ENCODE results near the gene ZNF320. TPM values are rescaled to one million over a fixed set of nuclear protein-coding genes. Genes with fewer than 3 reads are reported as not detected.
A peak's percentile ranks its signal among the peaks of the same experiment; 100 is the strongest.

Gene ZNF320
- total and polyA plus RNA-seq, 10 of the 15 experiments (the other 5 are each of a cell fraction or from before 2014, with no cell fraction given) = 0.48 to 9.3 (median 1.3) TPM

DNA sequence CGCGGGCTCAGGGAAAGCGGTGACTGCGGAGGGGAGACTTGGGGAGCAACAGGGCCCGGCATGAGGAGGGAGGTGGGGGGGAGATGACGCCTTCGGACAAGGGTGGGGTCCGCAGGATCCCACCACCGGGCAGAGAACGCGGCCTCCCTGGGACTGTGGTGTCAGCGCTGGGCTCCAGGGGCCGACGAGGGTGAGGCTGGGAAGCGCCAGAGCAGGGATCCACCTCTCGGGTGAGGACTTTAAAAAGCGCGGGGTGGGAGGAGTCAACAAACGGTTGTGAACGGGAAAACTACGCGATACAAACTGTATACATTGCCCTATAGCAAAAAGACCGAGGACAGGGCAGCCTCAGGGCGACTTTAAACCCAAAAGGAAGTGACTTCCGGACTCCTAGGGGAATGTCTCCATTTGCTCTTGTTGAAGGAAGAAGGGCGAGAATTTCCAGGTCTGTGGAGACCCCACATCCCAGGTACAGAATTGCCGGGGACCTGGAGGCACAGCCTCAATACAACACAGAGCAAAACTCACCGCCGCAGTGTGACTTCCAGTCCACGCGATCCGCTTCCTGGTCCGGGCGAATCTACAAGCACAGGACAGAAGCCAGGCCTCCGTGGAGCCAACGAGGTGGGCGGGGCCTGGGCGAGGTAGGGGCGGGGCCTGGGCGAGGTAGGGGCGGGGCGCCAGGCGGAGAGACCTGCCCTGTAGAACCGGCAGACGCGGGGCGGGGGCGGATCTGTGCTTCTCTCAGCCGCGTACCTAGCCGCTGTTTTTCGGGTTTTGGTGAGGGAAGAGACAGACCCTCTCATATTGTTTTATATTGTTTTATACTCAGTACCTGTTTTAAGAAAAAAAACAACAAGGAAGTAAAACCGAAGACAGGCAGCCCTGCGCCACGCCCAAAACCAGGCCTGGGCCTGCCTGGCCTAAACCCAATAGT, 25.7 kb upstream of the ZNF320 start, which contains the start of gene ZNF888 (continued):
- TF ChIP-seq TAF1 (IDR thresholded peaks at IDR 0.05; ENCODE audit: borderline replicate concordance, low read depth, low read length) (peak; percentile 46), NFYA (IDR thresholded peaks at IDR 0.05; ENCODE audit: borderline replicate concordance, low read depth, low read length) (no peak), GATAD2B (conservative IDR thresholded peaks at IDR 0.05; ENCODE audit: low read depth) (peak; percentile 37; the same call in 1 of the 2 replicates), FOXM1 (IDR thresholded peaks at IDR 0.05; ENCODE audit: low read depth, low read length) (no peak), CHD2 (IDR thresholded peaks at IDR 0.05; ENCODE audit: borderline replicate concordance, low read depth, low read length) (peak; percentile 80), CREB1 (IDR thresholded peaks at IDR 0.05; ENCODE audit: low read depth) (peak; percentile 26; the same call in 1 of the 2 replicates), FOXK2 (IDR thresholded peaks at IDR 0.05) (0 out of 2 replicates have a peak, but pooled peaks have one; percentile 35), KLF5 (IDR thresholded peaks at IDR 0.05; ENCODE audit: partially characterized antibody) (peak; percentile 76), SIX5 (IDR thresholded peaks at IDR 0.05; ENCODE audit: low read depth, low read length, severe bottlenecking) (no peak), IKZF2 (IDR thresholded peaks at IDR 0.05) (peak; percentile 19 to 45; a peak in 2 of 4 replicates), RB1 (IDR thresholded peaks at IDR 0.05; ENCODE audit: borderline replicate concordance) (0 out of 2 replicates have a peak, but pooled peaks have one; percentile 16), RELB (IDR thresholded peaks at IDR 0.05; ENCODE audit: low read depth) (peak; percentile 58; the same call in 1 of the 2 replicates), E2F4 (IDR thresholded peaks at IDR 0.05; ENCODE audit: low read depth, low read length) (peak; percentile 94), HDAC6 (IDR thresholded peaks at IDR 0.05; ENCODE audit: unreplicated experiment) (peak; percentile 41), CBFB (IDR thresholded peaks at IDR 0.05; ENCODE audit: low read depth) (peak; percentile 58; the same call in 1 of the 2 replicates), LARP7 (IDR thresholded peaks at IDR 0.05) (0 out of 2 replicates have a peak, but pooled peaks have one; percentile 35), POU2F2 (IDR thresholded peaks at IDR 0.05; ENCODE audit: borderline replicate concordance, low read depth, low read length) (0 out of 3 replicates have a peak, but pooled peaks have one; percentile 60), POLR2AphosphoS5 (IDR thresholded peaks at IDR 0.05; ENCODE audit: low read length) (peak; percentile 85), SMAD1 (IDR thresholded peaks at IDR 0.05; ENCODE audit: low read depth, partially characterized antibody) (peak; percentile 23), IKZF1 (conservative IDR thresholded peaks at IDR 0.05) (peak; percentile 62; the same call in 1 of the 2 replicates), PKNOX1 (IDR thresholded peaks at IDR 0.05) (no peak), SRF (IDR thresholded peaks at IDR 0.05; ENCODE audit: low read depth in 2 of 2, low read length in 2 of 2) (peak; percentile 73 to 95)
- TF ChIP-seq, protein P1, sequence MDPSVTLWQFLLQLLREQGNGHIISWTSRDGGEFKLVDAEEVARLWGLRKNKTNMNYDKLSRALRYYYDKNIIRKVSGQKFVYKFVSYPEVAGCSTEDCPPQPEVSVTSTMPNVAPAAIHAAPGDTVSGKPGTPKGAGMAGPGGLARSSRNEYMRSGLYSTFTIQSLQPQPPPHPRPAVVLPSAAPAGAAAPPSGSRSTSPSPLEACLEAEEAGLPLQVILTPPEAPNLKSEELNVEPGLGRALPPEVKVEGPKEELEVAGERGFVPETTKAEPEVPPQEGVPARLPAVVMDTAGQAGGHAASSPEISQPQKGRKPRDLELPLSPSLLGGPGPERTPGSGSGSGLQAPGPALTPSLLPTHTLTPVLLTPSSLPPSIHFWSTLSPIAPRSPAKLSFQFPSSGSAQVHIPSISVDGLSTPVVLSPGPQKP (IDR thresholded peaks at IDR 0.05; ENCODE audit: low read depth, low read length) = peak; percentile 97
- TF ChIP-seq, protein P2, sequence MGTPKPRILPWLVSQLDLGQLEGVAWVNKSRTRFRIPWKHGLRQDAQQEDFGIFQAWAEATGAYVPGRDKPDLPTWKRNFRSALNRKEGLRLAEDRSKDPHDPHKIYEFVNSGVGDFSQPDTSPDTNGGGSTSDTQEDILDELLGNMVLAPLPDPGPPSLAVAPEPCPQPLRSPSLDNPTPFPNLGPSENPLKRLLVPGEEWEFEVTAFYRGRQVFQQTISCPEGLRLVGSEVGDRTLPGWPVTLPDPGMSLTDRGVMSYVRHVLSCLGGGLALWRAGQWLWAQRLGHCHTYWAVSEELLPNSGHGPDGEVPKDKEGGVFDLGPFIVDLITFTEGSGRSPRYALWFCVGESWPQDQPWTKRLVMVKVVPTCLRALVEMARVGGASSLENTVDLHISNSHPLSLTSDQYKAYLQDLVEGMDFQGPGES (IDR thresholded peaks at IDR 0.05) = no peak

Measured in GM12878 (cell line).